LNCaP clone FGC (cell line): ENCODE results near the gene GJB2.
A peak's percentile ranks its signal among the peaks of the same experiment; 100 is the strongest.

Experiments
- DNase-seq: peaks from one replicate; pipeline ENCODE4 v3.0.0-alpha.2; 2011; ENCODE audit warnings: low read depth
- H3K4me3 ChIP-seq: 2 replicates; pipeline ENCODE4 v1.5.1; 2011; ENCODE audit warnings: mild to moderate bottlenecking, low read depth, low read length, control low read depth
- TF ChIP-seq, protein P1 (sequence below): IDR thresholded peaks from 2 replicates; pipeline ENCODE4 v1.5.1; 2012; ENCODE audit warnings: mild to moderate bottlenecking; ENCODE audit not compliant: control insufficient read depth, insufficient read depth; ENCODE audit errors: extremely low read depth

Gene GJB2

DNA sequence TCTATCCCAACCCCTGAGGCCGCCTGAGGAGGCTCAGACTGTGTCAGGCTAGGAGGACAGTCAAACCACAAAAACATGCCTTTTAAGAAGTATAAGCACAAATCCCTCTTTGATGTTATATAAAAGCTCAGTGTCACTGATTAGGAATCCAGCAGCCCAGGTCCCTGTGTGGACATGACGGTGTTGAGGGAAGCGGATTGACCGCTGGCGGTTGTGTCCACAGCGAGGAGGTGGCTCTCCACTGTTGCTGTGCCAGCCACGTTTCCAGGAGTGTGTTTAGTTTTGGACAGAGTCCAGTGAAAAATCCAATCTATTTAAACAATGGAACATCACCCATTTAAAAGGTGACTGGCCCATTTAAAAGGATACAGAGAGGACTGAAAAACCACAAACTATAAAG lies 24.3 kb downstream of the GJB2 start:
- H3K4me3 ChIP-seq = no peak overlapping the region
- TF ChIP-seq, protein P1, sequence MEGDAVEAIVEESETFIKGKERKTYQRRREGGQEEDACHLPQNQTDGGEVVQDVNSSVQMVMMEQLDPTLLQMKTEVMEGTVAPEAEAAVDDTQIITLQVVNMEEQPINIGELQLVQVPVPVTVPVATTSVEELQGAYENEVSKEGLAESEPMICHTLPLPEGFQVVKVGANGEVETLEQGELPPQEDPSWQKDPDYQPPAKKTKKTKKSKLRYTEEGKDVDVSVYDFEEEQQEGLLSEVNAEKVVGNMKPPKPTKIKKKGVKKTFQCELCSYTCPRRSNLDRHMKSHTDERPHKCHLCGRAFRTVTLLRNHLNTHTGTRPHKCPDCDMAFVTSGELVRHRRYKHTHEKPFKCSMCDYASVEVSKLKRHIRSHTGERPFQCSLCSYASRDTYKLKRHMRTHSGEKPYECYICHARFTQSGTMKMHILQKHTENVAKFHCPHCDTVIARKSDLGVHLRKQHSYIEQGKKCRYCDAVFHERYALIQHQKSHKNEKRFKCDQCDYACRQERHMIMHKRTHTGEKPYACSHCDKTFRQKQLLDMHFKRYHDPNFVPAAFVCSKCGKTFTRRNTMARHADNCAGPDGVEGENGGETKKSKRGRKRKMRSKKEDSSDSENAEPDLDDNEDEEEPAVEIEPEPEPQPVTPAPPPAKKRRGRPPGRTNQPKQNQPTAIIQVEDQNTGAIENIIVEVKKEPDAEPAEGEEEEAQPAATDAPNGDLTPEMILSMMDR = no peak
- DNase-seq = no peak

DNA sequence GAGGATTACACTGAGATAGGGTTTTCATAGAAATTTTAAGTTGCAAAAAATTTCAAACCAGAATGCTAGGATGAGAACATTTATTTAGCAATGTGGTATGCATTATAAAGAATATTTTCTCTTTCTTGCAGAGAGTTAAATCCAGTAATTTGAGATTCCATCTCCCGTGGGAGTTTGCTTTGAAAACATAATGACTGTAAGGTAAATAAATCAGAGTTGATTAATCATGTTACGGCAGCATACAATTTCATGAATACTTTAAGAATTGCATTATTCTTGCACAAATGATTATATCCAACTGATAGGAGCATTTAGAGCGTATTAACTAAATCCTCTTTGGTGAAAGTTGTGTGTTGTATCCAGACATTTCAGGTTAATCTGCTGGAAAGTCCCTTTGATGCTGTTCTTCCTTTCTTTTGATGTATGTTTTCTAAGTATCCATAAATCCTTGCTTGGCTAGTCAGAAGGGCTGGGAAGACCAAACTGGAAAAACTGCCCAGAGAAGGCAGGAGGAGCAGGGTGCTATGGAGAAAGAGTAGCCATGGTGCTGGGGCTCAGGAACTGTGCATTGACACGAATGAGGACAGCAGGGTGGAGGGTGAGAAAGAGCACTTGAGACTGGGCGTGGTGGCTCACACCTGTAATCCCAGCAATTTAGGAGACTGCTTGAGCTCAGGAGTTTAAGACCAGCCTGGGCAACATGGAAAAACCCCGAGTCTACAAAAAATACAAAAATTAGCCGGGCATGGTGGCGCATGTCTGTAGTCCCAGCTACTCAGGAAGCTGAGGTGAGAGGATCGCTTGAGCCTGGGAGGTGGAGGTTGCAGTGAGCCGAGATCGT lies 27.1 kb downstream of the GJB2 start:
- no peak overlapping the region for H3K4me3 ChIP-seq
- no peak for DNase-seq
- TF ChIP-seq, protein P1 = no peak

- TF ChIP-seq, protein P1 = no peak
- no peak overlapping the region for H3K4me3 ChIP-seq
- DNase-seq = no peak
Observed at GRCh38 chr13:20161951-20162300, 30.8 kb downstream of the GJB2 start.

DNA sequence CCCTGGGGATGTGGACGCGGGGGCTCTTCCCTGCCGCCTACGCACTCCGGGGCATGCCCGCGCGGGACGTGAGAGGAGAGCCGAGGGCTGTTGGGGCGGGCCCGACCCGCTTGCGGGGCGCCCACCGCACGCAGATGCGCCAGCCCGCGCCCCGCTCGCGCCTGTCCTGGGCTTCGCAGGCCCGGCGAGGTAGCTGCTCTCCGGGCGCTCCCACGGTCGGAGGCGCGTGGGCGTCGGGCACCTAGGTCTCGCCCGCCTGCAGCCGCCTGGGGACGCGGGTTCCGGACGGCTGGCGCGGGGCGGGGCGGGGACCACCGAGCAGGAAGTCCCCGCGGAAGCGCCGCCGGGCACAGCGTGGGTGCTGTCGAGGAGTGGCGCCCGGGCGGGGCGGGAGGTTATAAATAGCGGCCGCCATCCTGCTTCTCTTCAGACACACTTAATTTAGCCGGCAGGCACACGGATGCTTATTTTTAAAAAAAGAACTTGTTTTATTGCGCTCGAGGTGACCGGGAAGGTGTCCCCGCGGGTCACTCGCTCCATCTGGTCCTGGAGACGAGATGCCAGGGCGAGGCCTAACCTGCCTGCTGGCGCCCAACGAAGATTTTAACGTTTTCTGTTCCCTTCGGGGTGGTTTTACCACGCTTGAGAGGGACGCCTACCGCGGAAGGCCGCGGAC lies 31.3 kb downstream of the GJB2 start:
- DNase-seq = no peak
- no peak overlapping the region for H3K4me3 ChIP-seq
- TF ChIP-seq, protein P1 = no peak

- TF ChIP-seq, protein P1 = no peak
- DNase-seq = no peak
- H3K4me3 ChIP-seq = peak within 1 kb of the TSS; percentile 28; the same call in 1 of the 2 replicates
Observed at GRCh38 chr13:20160306-20161274, 32.1 kb downstream of the GJB2 start, which contains the start of gene GJA3. GJA3 (minus strand) TSS chr13:20161052; CDS start chr13:20143288, 17,764 bp downstream.

DNA sequence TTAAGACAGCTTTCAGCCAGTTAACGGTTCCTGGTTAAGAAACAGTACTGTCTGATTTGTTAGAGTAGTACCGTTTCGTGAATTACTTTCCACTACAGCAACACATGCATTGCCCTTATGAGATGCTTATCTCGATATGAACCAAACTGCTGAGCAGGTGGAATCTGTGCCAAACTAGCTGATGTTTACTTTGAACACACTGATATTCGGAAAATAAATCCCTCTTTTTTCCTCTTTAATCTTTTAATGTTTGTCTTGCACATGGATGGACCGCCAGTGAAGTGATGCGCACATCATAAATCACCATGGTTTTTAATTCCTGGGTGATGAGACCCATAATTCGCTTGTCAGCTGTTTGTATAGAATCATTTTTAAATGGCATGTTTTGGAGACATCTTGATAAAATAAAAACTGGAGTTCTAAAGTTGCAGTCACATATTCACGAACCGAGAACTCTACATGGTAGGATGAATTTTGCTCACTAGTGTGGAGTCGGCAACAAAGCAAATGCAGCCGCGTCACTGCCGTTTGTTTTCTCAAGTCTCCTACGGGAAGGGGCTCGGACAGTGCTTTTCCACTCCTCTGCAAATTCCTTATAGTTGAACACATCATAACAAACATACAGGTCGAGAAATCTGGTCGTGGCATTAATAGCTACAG lies 33.0 kb downstream of the GJB2 start:
- no peak overlapping the region for H3K4me3 ChIP-seq
- TF ChIP-seq, protein P1 = no peak
- no peak for DNase-seq
